Activated T-helper 9 cell treated with anti-CD3 and anti-CD28 coated beads, Interleukin-2, amount 50 U/mL, for 16 hours (primary cell): Measurements from ENCODE around the gene EYS.
"Not testable (repeated sequence)": the region's sequence is repeated elsewhere in the genome, so short reads cannot be mapped to it uniquely, and the experiment has no call there.

Experiments
- DNase-seq: peaks from one replicate; pipeline ENCODE4 v3.0.0-alpha.2; 2020; ENCODE audit warnings: low read depth

The EYS gene

GRCh38 chr6:64580346-64580745 lies 1126.7 kb downstream of the EYS start:
- no peak for DNase-seq

- DNase-seq, result no peak
Observed at GRCh38 chr6:64553249-64553786, 1153.7 kb downstream of the EYS start.

GRCh38 chr6:64547594-64548268 lies 1159.3 kb downstream of the EYS start:
- DNase-seq, result no peak

- no peak for DNase-seq
Observed at GRCh38 chr6:64539917-64540316, 1167.1 kb downstream of the EYS start.

GRCh38 chr6:64538722-64539121 lies 1168.3 kb downstream of the EYS start:
- DNase-seq, result no peak

- DNase-seq, result no peak
Observed at GRCh38 chr6:64527899-64528298, 1179.1 kb downstream of the EYS start.

GRCh38 chr6:64522859-64523258 lies 1184.2 kb downstream of the EYS start:
- no peak for DNase-seq

- no peak for DNase-seq
Observed at GRCh38 chr6:64520050-64520449, 1187.0 kb downstream of the EYS start.

- DNase-seq, result no peak
Observed at GRCh38 chr6:64516393-64516792, 1190.6 kb downstream of the EYS start.

- no peak for DNase-seq
Observed at GRCh38 chr6:64507661-64508060, 1199.4 kb downstream of the EYS start.

GRCh38 chr6:64505312-64505711 lies 1201.7 kb downstream of the EYS start:
- DNase-seq, result no peak

- no peak for DNase-seq
Observed at GRCh38 chr6:64504503-64504902, 1202.5 kb downstream of the EYS start.

- no peak for DNase-seq
Observed at GRCh38 chr6:64502801-64503200, 1204.2 kb downstream of the EYS start.

- no peak for DNase-seq
Observed at GRCh38 chr6:64497634-64498033, 1209.4 kb downstream of the EYS start.

GRCh38 chr6:64489763-64490162 lies 1217.3 kb downstream of the EYS start:
- no peak for DNase-seq

- DNase-seq, result no peak
Observed at GRCh38 chr6:64486578-64487351, 1220.3 kb downstream of the EYS start.

GRCh38 chr6:64483956-64484499 lies 1223.0 kb downstream of the EYS start:
- no peak for DNase-seq

GRCh38 chr6:64482631-64483030 lies 1224.4 kb downstream of the EYS start:
- DNase-seq, result no peak

GRCh38 chr6:64479134-64479533 lies 1227.9 kb downstream of the EYS start:
- DNase-seq, result no peak

- no peak for DNase-seq
Observed at GRCh38 chr6:64477391-64477790, 1229.6 kb downstream of the EYS start.

GRCh38 chr6:64476935-64477334 lies 1230.1 kb downstream of the EYS start:
- no peak for DNase-seq

GRCh38 chr6:64469405-64469804 lies 1237.6 kb downstream of the EYS start:
- not testable (repeated sequence) for DNase-seq

GRCh38 chr6:64467656-64468055 lies 1239.4 kb downstream of the EYS start:
- DNase-seq, result no peak
